Activated B cell treated with CpG ODN at 0.5 μM for 24 hours (primary cell): ENCODE data around the gene CAPZA1. TPM values are rescaled to one million over a fixed set of nuclear protein-coding genes. Genes with fewer than 3 reads are reported as not detected.

Source experiments
- ATAC-seq: fragments of 200-7000 bp; cut with Tn5 transposase; one replicate; pipeline ENCODE4 v1.10.0; 2021; ENCODE audit warnings: low read depth, mild to moderate bottlenecking, moderate library complexity
- CTCF ChIA-PET: fragments of 350-600 bp; sonication (Branson Sonifier 250); formaldehyde crosslinking; loops from one replicate; lab custom pipeline; 2021; ENCODE audit warnings: antibody characterized with exemption; lab: Charles Lee
- POLR2A ChIA-PET: fragments of 350-600 bp; sonication (Branson Sonifier 250); formaldehyde crosslinking; loops from one replicate; lab custom pipeline; 2021; ENCODE audit warnings: antibody characterized with exemption; lab: Charles Lee
- DNase-seq: peaks from one replicate; pipeline ENCODE4 v3.0.0; 2022
- H3K27ac Mint-ChIP-seq: one replicate; pipeline ENCODE4 v1.8.0; 2020; ENCODE audit warnings: mixed read lengths
- H3K27me3 Mint-ChIP-seq: one replicate; pipeline ENCODE4 v1.8.0; 2021; ENCODE audit warnings: mixed read lengths
- H3K36me3 Mint-ChIP-seq: one replicate; pipeline ENCODE4 v1.8.0; 2021; ENCODE audit warnings: low read depth, mixed read lengths
- H3K4me1 Mint-ChIP-seq: one replicate; pipeline ENCODE4 v1.8.0; 2021; ENCODE audit warnings: mixed read lengths
- H3K4me3 Mint-ChIP-seq: one replicate; pipeline ENCODE4 v1.8.0; 2020; ENCODE audit warnings: mild to moderate bottlenecking, mixed read lengths
- H3K9me3 Mint-ChIP-seq: one replicate; pipeline ENCODE4 v1.8.0; 2020; ENCODE audit warnings: mixed read lengths
- CTCF ChIP-seq: fragments of 200-600 bp; IDR thresholded peaks from one replicate; pipeline ENCODE4 v1.8.0; 2022; ENCODE audit warnings: antibody characterized with exemption, mild to moderate bottlenecking
- intact Hi-C: fragments of 100-400 bp; cut with micrococcal nuclease; formaldehyde crosslinking; loops from one replicate; pipeline ENCODE4 v1.15.1; 2024
- total RNA-seq: library from RNA; stranded (reverse); gene quantifications from 2 replicates; pipeline ENCODE4 v1.2.3, GENCODE V29; 2022

The CAPZA1 gene
- total RNA-seq, 1 donor from 2014 or later = 227 TPM

GRCh38 chr1:112676543-112676942 is 56.9 kb downstream of the CAPZA1 start:
- DNase-seq (no peak), ATAC-seq (peak; percentile 32)
- Mint-ChIP-seq H3K27ac (peak overlapping the region; percentile 42), H3K4me1 (peaks cover 35% of the 10 kb centered on the region), H3K4me3 (peak overlapping the region; percentile 80), H3K9me3 (no peaks in the 10 kb centered on the region), H3K36me3 (peaks cover 12% of the 10 kb centered on the region), H3K27me3 (no peaks in the 10 kb centered on the region)
- intact Hi-C loops = loop anchor here (10.0 kb wide), 1 partner anchor 172 kb away; the partner anchor contains the start of gene WNT2B
- CTCF ChIA-PET = interaction anchor here (0.6 kb wide), 1 partner anchor 54 kb away, joined by 3 read pairs; no protein-coding TSS in a partner anchor
- POLR2A ChIA-PET = no interaction called here
- TF ChIP-seq CTCF = no peak

GRCh38 chr1:112677501-112677900 is 57.9 kb downstream of the CAPZA1 start:
- Mint-ChIP-seq H3K4me3 (no peak overlapping the region), H3K36me3 (peaks cover 6% of the 10 kb centered on the region), H3K27me3 (no peaks in the 10 kb centered on the region), H3K4me1 (peaks cover 35% of the 10 kb centered on the region), H3K27ac (no peak overlapping the region), H3K9me3 (no peaks in the 10 kb centered on the region)
- no peak for ATAC-seq
- no peak for TF ChIP-seq CTCF
- ChIA-PET CTCF (no interaction called here), POLR2A (no interaction called here)
- intact Hi-C loops = loop anchor here (10.0 kb wide), 1 partner anchor 173 kb away; the partner anchor contains the start of gene WNT2B
- DNase-seq = no peak

GRCh38 chr1:112678605-112679004 is 59.0 kb downstream of the CAPZA1 start:
- peaks cover 27% of the 10 kb centered on the region for H3K4me1 Mint-ChIP-seq
- peaks cover 2% of the 10 kb centered on the region for H3K36me3 Mint-ChIP-seq
- ATAC-seq = no peak
- no peak for DNase-seq
- ChIA-PET POLR2A (no interaction called here), CTCF (no interaction called here)
- H3K27me3 Mint-ChIP-seq = no peaks in the 10 kb centered on the region
- intact Hi-C loops = loop anchor here (10.0 kb wide), 1 partner anchor 174 kb away; the partner anchor contains the start of gene WNT2B
- H3K27ac Mint-ChIP-seq = no peak overlapping the region
- no peaks in the 10 kb centered on the region for H3K9me3 Mint-ChIP-seq
- no peak overlapping the region for H3K4me3 Mint-ChIP-seq
- TF ChIP-seq CTCF = no peak

- H3K4me3 Mint-ChIP-seq = no peak overlapping the region
- intact Hi-C loops = no loop called here
- H3K27ac Mint-ChIP-seq = no peak overlapping the region
- H3K9me3 Mint-ChIP-seq = no peaks in the 10 kb centered on the region
- peaks cover 12% of the 10 kb centered on the region for H3K36me3 Mint-ChIP-seq
- ATAC-seq (no peak), DNase-seq (no peak)
- ChIA-PET POLR2A (interaction anchor here (0.9 kb wide), 1 partner anchor 11 kb away, joined by 4 read pairs; the partner anchor contains the start of gene MOV10), CTCF (no interaction called here)
- TF ChIP-seq CTCF = no peak
- H3K27me3 Mint-ChIP-seq = no peaks in the 10 kb centered on the region
- peaks cover 7% of the 10 kb centered on the region for H3K4me1 Mint-ChIP-seq
Observed at GRCh38 chr1:112685913-112686312, 66.3 kb downstream of the CAPZA1 start.

GRCh38 chr1:112686417-112686816 is 66.8 kb downstream of the CAPZA1 start:
- ATAC-seq = no peak
- CTCF ChIA-PET = no interaction called here

More at GRCh38 chr1:112686417-112686816, 66.8 kb downstream of the CAPZA1 start:
- POLR2A ChIA-PET = interaction anchor here (0.9 kb wide), 1 partner anchor 12 kb away, joined by 4 read pairs; the partner anchor contains the start of gene MOV10
- no peak for DNase-seq
- no peak for TF ChIP-seq CTCF
- H3K4me3 Mint-ChIP-seq = no peak overlapping the region
- H3K9me3 Mint-ChIP-seq = no peaks in the 10 kb centered on the region
- H3K27ac Mint-ChIP-seq = no peak overlapping the region
- peaks cover 7% of the 10 kb centered on the region for H3K4me1 Mint-ChIP-seq
- no peaks in the 10 kb centered on the region for H3K27me3 Mint-ChIP-seq
- H3K36me3 Mint-ChIP-seq = peaks cover 12% of the 10 kb centered on the region
- intact Hi-C loops = no loop called here
